IMR-90 (cell line): ENCODE results near the gene MOB4. TPM values are rescaled to one million over a fixed set of nuclear protein-coding genes. Genes with fewer than 3 reads are reported as not detected.

ENCODE experiments used
- ATAC-seq: fragments of 200-7000 bp; cut with Tn5 transposase; 2 replicates; pipeline ENCODE4 v1.9.1; 2020; ENCODE audit warnings: low read depth, mild to moderate bottlenecking, moderate library complexity
- BruUV-seq: library from RNA; stranded (reverse); fragments of 400-500 nt; replicated peaks from 2 replicates; lab custom pipeline; 2021; lab: Mats Ljungman, UMichigan
- CTCF ChIA-PET: fragments of 300-600 bp; formaldehyde crosslinking; extraction: SDS; loops from one replicate; lab custom pipeline; 2021; ENCODE audit warnings: antibody characterized with exemption; lab: Yijun Ruan, JAX
- POLR2A ChIA-PET: fragments of 300-600 bp; sonication (Branson Sonifier 250); formaldehyde crosslinking; loops from one replicate; lab custom pipeline; 2022; ENCODE audit warnings: antibody characterized with exemption; ENCODE audit not compliant: unreplicated experiment; lab: Charles Lee
- DNase-seq: peaks from one replicate; pipeline ENCODE4 v3.0.0; 2013
- H2AFZ ChIP-seq: replicated peaks from 2 replicates; pipeline ENCODE3; 2013; ENCODE audit warnings: low read length, mild to moderate bottlenecking; ENCODE audit not compliant: poor library complexity
- H2AK5ac ChIP-seq: 2 replicates; pipeline ENCODE4 v1.6.1; 2013; ENCODE audit warnings: low read depth, low read length, inconsistent platforms
- H2AK9ac ChIP-seq: replicated peaks from 2 replicates; pipeline ENCODE3; 2013; ENCODE audit warnings: mild to moderate bottlenecking, low read depth, low read length, moderate library complexity; ENCODE audit not compliant: poor library complexity
- H2BK120ac ChIP-seq: 2 replicates; pipeline ENCODE4 v1.6.1; 2013; ENCODE audit warnings: low read depth, low read length, inconsistent platforms
- H2BK15ac ChIP-seq: 3 replicates; pipeline ENCODE4 v1.6.1; 2013; ENCODE audit warnings: low read depth, low read length, inconsistent platforms
- H2BK20ac ChIP-seq: 2 replicates; pipeline ENCODE4 v1.6.1; 2013; ENCODE audit warnings: low read depth, mild to moderate bottlenecking, inconsistent platforms, low read length, moderate library complexity
- H2BK5ac ChIP-seq: 2 replicates; pipeline ENCODE4 v1.6.1; 2013; ENCODE audit warnings: mild to moderate bottlenecking, low read depth, low read length, inconsistent platforms; ENCODE audit not compliant: poor library complexity, severe bottlenecking
- H3K14ac ChIP-seq: replicated peaks from 2 replicates; pipeline ENCODE4 v1.6.1; 2013; ENCODE audit warnings: low read depth, low read length, inconsistent platforms
- H3K18ac ChIP-seq: 2 replicates; pipeline ENCODE4 v1.6.1; 2013; ENCODE audit warnings: low read depth, low read length, control low read depth
- H3K23ac ChIP-seq: 2 replicates; pipeline ENCODE4 v1.6.1; 2013; ENCODE audit warnings: low read depth, low read length, inconsistent platforms
- H3K27ac ChIP-seq: 2 replicates; pipeline ENCODE4 v1.5.1; 2013; ENCODE audit warnings: mild to moderate bottlenecking, control low read depth, low read length; ENCODE audit not compliant: insufficient read depth
- H3K27me3 ChIP-seq: 2 replicates; pipeline ENCODE4 v1.6.1; 2013; ENCODE audit warnings: low read length; ENCODE audit not compliant: control insufficient read depth, insufficient read depth
- H3K36me3 ChIP-seq: 2 replicates; pipeline ENCODE4 v1.6.1; 2013; ENCODE audit warnings: low read length, mixed read lengths; ENCODE audit not compliant: control insufficient read depth, insufficient read depth
- H3K4ac ChIP-seq: 2 replicates; pipeline ENCODE4 v1.6.1; 2013; ENCODE audit warnings: low read depth, low read length, inconsistent platforms
- H3K4me1 ChIP-seq: 2 replicates; pipeline ENCODE4 v1.6.1; 2013; ENCODE audit warnings: low read length, mixed read lengths; ENCODE audit not compliant: control insufficient read depth, insufficient read depth
- H3K4me2 ChIP-seq: 2 replicates; pipeline ENCODE4 v1.6.1; 2013; ENCODE audit warnings: low read depth, mild to moderate bottlenecking, control low read depth, low read length, moderate library complexity
- H3K4me3 ChIP-seq: 2 replicates; pipeline ENCODE4 v1.5.1; 2013; ENCODE audit warnings: low read depth, mild to moderate bottlenecking, control low read depth, low read length, moderate library complexity; ENCODE audit not compliant: insufficient read depth
- H3K56ac ChIP-seq: 2 replicates; pipeline ENCODE4 v1.6.1; 2013; ENCODE audit warnings: low read length, inconsistent platforms; ENCODE audit not compliant: insufficient read depth; ENCODE audit errors: extremely low read depth
- H3K79me1 ChIP-seq, 2 experiments: 2 replicates each; pipeline ENCODE4 v1.6.1; 2013; ENCODE audit warnings: low read length in 2 of 2, inconsistent platforms in 1 of 2, low read depth in 1 of 2
- H3K9ac ChIP-seq: 2 replicates; pipeline ENCODE4 v1.6.1; 2013; ENCODE audit warnings: low read depth, low read length, control low read depth
- H3K9me1 ChIP-seq: 2 replicates; pipeline ENCODE4 v1.6.1; 2013; ENCODE audit warnings: low read length, inconsistent platforms; ENCODE audit not compliant: insufficient read depth
- H3K9me3 ChIP-seq: 2 replicates; pipeline ENCODE4 v1.6.1; 2013; ENCODE audit warnings: low read length; ENCODE audit not compliant: control insufficient read depth, insufficient read depth
- H4K20me1 ChIP-seq: 2 replicates; pipeline ENCODE4 v1.6.1; 2013; ENCODE audit warnings: low read length, inconsistent platforms; ENCODE audit not compliant: insufficient read depth
- H4K5ac ChIP-seq: 2 replicates; pipeline ENCODE4 v1.6.1; 2013; ENCODE audit warnings: mild to moderate bottlenecking, low read depth, low read length, control low read depth
- H4K8ac ChIP-seq, 2 experiments: 2 replicates each; pipeline ENCODE4 v1.6.1; 2013; ENCODE audit warnings: low read depth in 2 of 2, low read length in 2 of 2, control low read depth in 1 of 2, inconsistent platforms in 1 of 2
- H4K91ac ChIP-seq: 2 replicates; pipeline ENCODE4 v1.6.1; 2013; ENCODE audit warnings: low read depth, low read length, inconsistent platforms; ENCODE audit not compliant: insufficient read depth
- CEBPB ChIP-seq: IDR thresholded peaks from 2 replicates; pipeline ENCODE4 v1.6.1; 2012; ENCODE audit warnings: low read depth, low read length, improper control_type of control experiment
- FOS ChIP-seq: fragments of 150-350 bp; IDR thresholded peaks from 2 replicates; pipeline ENCODE4 v1.6.1; 2016; ENCODE audit warnings: low read depth, low read length
- MAFK ChIP-seq: IDR thresholded peaks from 2 replicates; pipeline ENCODE4 v1.6.1; 2012; ENCODE audit warnings: low read depth, low read length, improper control_type of control experiment
- MAZ ChIP-seq: IDR thresholded peaks from 2 replicates; pipeline ENCODE4 v1.6.1; 2012; ENCODE audit warnings: low read depth, mild to moderate bottlenecking, low read length, improper control_type of control experiment, moderate library complexity, borderline replicate concordance
- MXI1 ChIP-seq: IDR thresholded peaks from 2 replicates; pipeline ENCODE4 v1.6.1; 2012; ENCODE audit warnings: low read depth, mild to moderate bottlenecking, low read length, moderate library complexity, borderline replicate concordance
- NFE2L2 ChIP-seq: fragments of 150-350 bp; IDR thresholded peaks from 2 replicates; pipeline ENCODE4 v1.6.1; 2016; ENCODE audit warnings: low read depth, mild to moderate bottlenecking, low read length
- POLR2A ChIP-seq: IDR thresholded peaks from 2 replicates; pipeline ENCODE4 v1.6.1; 2012; ENCODE audit warnings: mild to moderate bottlenecking, low read depth, low read length
- RAD21 ChIP-seq: IDR thresholded peaks from 2 replicates; pipeline ENCODE4 v1.6.1; 2012; ENCODE audit warnings: low read length, improper control_type of control experiment
- RCOR1 ChIP-seq: IDR thresholded peaks from 2 replicates; pipeline ENCODE4 v1.6.1; 2012; ENCODE audit warnings: mild to moderate bottlenecking, low read length, improper control_type of control experiment; ENCODE audit not compliant: insufficient replicate concordance
- RFX5 ChIP-seq: IDR thresholded peaks from 2 replicates; pipeline ENCODE4 v1.8.0; 2012; ENCODE audit warnings: low read depth, mild to moderate bottlenecking, low read length, moderate library complexity
- SMC3 ChIP-seq: fragments of 150-350 bp; IDR thresholded peaks from 2 replicates; pipeline ENCODE4 v1.6.1; 2016; ENCODE audit warnings: low read depth, mild to moderate bottlenecking, antibody characterized with exemption, low read length, moderate library complexity
- WGBS, 2 experiments: methylation state at CpG; one replicate each; pipeline versions ENCODE4 v1.1.5 to v1.1.7; 2013; ENCODE audit warnings: missing lambda C conversion rate in 2 of 2; ENCODE audit not compliant: insufficient read length in 1 of 2; ENCODE audit errors: extremely low coverage in 2 of 2; 5-methylcytosine and 5-hydroxymethylcytosine counted together
- dilution Hi-C: fragments of 300-500 bp; cut with HindIII; formaldehyde crosslinking; loops from one replicate; pipeline ENCODE4 v1.14.3; 2018; ENCODE audit warnings: low sequenced_read_pairs; ENCODE audit not compliant: unreplicated experiment
- in situ Hi-C: fragments of 300-500 bp; cut with MboI; formaldehyde crosslinking; loops from 3 replicates; pipeline ENCODE4 v1.14.3; 2019; ENCODE audit warnings: low sequenced_read_pairs, inconsistent platforms, mixed read lengths
- intact Hi-C: fragments of 100-400 bp; cut with micrococcal nuclease; formaldehyde crosslinking; loops from 2 replicates; pipeline ENCODE4 v1.10.0; 2022
- polyA plus RNA-seq, 3 experiments: library from polyadenylated mRNA; depleted of rRNA; stranded (reverse); fragments of >200 nt; gene quantifications; 2 replicates each; pipeline ENCODE4 v1.2.3, GENCODE V29; 2012; ENCODE audit warnings: low replicate concordance in 1 of 3
- total RNA-seq: library from RNA; depleted of rRNA; stranded (reverse); fragments of >200 nt; gene quantifications from 2 replicates; pipeline ENCODE4 v1.2.3, GENCODE V29; 2012

Gene MOB4
- total and polyA plus RNA-seq, 2 of the 4 experiments (the other 2 are of a cell fraction), result 34.8 to 36.0 TPM

- no peak for TF ChIP-seq FOS
These were observed 31.5 kb downstream of the MOB4 start (continued) for GRCh38 chr2:197547163-197547900.

- intact Hi-C loops, result no loop called here
- no peak overlapping the region for H2AK9ac ChIP-seq
- in situ Hi-C loops, result no loop called here
- H3K9ac ChIP-seq, result no peak overlapping the region
- no peak overlapping the region for H2BK20ac ChIP-seq
- H3K4me1 ChIP-seq, result no peaks in the 10 kb centered on the region
- no peak overlapping the region for H2BK5ac ChIP-seq
- no peak overlapping the region for H3K14ac ChIP-seq
- no peak overlapping the region for H3K4ac ChIP-seq
- H2AFZ ChIP-seq, result no peak overlapping the region
- no peak overlapping the region for H3K56ac ChIP-seq
- H3K23ac ChIP-seq, result no peak overlapping the region
- peaks cover 3 to 25% of the 10 kb centered on the region in 2 experiments; a peak in 3 of 4 replicates for H3K79me1 ChIP-seq
- H3K36me3 ChIP-seq, result peaks cover 20% of the 10 kb centered on the region
- no peak for TF ChIP-seq MAZ
- no peak for TF ChIP-seq MXI1
- TF ChIP-seq RAD21, result no peak
- no peak for TF ChIP-seq RFX5
- no peak for TF ChIP-seq POLR2A
- no peak for TF ChIP-seq MAFK
- TF ChIP-seq CEBPB, result no peak
- no peak for TF ChIP-seq RCOR1
- TF ChIP-seq SMC3, result no peak
- no peak for TF ChIP-seq NFE2L2
- BruUV-seq, result no TSS peak
- no peak for DNase-seq
- peaks cover 4% of the 10 kb centered on the region; the same call in 1 of the 2 replicates for H4K20me1 ChIP-seq
- no peak overlapping the region for H3K18ac ChIP-seq
- ATAC-seq, result no peak
- H3K27me3 ChIP-seq, result no peaks in the 10 kb centered on the region
- no peaks in the 10 kb centered on the region for H3K9me3 ChIP-seq
- dilution Hi-C loops, result no loop called here
- no peak overlapping the region for H3K4me2 ChIP-seq
- H4K5ac ChIP-seq, result no peak overlapping the region
- H2BK120ac ChIP-seq, result no peak overlapping the region
- 100% methylated on average over 1 to 2 of the region's 5 CpGs for WGBS, 2 experiments
- no peak overlapping the region for H4K8ac ChIP-seq
- H2BK15ac ChIP-seq, result no peak overlapping the region
- H2AK5ac ChIP-seq, result no peak overlapping the region
- H3K27ac ChIP-seq, result no peak overlapping the region
- H3K4me3 ChIP-seq, result no peak overlapping the region
- ChIA-PET POLR2A (no interaction called here), CTCF (no interaction called here)
- no peak overlapping the region for H4K91ac ChIP-seq
- no peaks in the 10 kb centered on the region for H3K9me1 ChIP-seq
These were observed 32.7 kb downstream of the MOB4 start for GRCh38 chr2:197548582-197548981.
